Kidney tubule cell (primary cell): ENCODE data around the gene CLIC6.

Experiments used
- DNase-seq: peaks from one replicate; pipeline ENCODE4 v3.0.0-alpha.2; 2018; ENCODE audit warnings: low spot score

Gene CLIC6

DNA sequence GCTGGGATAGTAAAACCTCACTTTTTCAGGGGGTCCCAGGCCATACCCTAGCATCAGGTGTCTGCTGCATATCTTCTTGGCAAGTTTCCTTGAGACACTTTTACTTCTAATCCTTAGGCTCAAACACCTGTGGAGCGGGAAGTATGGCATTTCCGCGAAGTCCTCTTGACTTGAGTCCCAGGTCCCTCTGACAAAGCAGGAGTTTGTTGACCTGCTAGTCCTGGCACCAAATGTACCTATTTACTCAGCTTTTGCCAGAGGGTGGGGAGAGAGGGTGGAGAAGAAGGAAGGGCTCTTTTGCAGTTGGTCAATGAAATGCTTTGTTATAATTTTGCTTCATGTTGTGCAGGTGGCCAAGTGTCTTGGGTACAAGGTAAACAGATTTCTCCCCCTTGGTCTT, 59.7 kb downstream of the CLIC6 start:
- DNase-seq, result no peak

DNA sequence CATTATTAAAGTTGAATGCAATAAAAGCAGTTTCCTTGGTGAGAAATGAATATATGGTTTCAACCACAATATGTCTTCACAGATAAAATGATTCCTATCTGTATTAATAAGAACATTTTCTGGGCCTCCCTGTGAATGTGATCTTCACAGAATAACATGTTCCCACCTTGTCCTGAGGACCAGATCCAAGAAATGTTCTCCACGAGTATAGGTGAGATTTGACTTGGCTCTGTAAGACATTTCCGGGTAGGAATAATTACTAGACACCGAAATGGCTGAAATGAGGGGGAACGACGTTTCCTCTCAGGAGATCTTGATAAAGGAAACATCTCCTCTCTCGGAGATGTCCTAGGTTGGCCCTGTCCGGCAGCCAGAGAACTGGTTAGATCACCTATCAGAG, 61.4 kb downstream of the CLIC6 start:
- no peak for DNase-seq

DNA sequence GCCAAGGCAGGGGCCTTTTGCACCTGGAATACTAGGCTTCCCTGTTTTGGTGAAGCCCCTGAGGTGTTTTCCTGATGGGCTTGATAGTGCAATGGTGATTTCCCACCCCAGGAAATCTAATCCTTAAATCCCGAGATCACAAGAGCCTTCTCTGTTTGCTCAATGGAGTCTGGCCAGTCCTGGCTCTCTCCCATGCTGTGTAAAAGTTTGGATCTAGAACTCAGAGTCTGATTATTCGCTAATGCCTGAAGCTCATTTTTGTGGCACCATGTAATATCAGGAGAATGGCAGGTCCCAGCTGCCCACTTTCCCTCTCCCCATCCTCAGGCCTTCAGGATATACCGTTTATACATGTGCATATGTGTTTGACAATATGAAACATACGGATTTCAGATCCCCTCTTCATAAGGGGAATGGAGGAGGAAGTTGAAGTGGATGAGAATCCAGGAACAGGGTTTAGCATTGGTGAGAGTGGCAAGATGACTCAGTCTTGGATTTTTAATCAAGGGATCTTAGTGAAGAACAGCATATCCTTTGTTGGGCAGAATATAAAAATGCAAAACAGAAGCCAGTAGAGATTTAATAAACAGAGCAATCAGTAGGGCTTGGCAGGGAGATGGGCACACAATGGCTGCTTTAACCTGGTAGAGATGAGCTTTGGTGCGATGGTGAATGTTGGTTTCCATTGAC, 62.1 kb downstream of the CLIC6 start:
- DNase-seq, result no peak

DNA sequence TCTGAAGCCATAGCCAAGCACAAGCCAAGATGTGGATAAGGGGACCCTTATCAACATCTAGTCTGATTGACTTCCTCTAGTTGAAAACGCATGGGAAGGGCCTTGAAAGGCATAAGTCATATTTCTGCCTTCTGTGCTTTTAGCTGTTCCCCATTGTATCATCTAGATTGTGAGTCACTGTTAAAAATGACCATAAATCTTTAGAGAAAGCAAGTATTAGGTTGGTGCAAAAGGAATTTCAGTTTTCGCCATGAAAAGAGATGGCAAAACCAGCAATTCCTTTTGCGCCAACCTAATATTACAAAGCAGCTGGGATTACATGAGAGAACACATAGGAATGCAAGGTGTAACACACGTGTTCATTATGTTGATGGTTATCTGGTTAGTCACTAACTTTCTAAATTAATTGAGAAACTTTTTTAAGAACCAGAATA, 63.6 kb downstream of the CLIC6 start:
- DNase-seq, result no peak

DNA sequence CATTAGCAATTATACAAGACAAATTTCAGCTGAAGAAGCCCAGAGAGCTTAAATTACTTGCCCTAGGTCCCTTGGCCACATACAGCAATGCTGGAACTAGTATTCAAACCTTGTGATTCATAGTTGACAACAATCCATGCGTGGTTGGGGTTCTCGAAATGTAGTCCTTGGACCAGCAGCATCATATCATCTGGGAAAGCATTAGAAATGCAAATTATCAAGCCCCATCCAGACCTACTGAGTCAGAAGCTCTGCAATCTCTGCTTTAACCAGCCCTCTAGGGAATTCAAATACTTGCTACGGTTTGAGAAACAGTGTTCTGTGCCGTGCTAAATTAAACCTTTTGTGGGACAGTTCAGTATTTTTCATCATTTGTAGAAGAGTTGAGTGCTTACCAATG, 65.1 kb downstream of the CLIC6 start:
- DNase-seq, result no peak

DNA sequence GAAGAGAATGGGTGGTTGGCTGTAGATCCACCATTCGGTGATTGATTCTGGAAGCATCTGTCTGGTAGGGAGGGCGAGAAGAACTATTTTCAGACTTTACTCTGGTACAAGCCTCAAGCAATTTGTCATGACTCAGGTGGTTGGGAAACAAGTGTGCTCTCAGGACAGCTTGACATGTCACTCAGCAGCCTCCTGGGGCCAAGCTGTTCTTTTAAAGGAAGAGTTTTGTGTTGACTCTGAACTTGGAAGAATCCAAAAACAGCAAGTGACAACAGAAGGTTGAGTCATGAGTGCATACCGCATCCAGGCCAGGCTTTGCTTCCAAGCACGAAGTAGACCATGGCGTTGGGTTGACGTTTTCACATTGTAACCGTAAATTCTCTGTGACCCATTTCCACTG, 65.9 kb downstream of the CLIC6 start:
- DNase-seq, result peak; percentile 13

DNA sequence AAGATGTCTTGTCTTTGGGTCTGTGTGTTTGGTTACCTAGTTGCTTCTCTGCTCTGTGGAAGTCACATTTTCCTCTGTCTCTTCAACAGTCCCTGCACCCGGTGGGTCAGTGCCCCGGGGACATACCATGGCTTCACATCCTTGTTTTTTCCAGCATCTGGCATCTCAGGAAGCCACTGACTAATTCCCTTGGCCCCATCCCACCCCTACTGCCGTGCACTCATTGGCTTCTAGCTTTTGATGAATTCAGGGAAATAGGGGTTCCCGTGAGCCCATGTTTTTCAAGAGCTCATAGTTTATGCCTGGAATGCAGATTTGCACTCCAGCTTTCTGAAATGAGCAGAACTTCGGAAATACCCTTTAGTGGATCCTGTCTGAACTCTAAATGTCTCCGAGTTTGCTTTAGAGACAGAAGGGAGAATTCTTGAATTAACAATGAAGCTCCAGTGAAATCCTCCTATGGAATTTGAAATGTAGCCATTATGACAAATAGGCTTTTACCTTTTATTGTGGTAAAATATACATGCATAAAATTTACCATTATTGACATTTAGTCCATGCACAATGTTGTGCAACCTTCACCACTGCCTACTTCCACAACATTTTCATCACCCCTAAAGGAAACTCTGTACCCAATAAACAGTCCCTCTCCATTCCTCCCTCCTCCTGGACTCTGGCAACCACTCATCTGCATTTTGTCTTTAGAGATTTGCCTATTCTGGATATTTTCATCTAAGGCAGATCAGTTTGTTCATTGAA, 67.5 kb downstream of the CLIC6 start:
- DNase-seq, result no peak

DNA sequence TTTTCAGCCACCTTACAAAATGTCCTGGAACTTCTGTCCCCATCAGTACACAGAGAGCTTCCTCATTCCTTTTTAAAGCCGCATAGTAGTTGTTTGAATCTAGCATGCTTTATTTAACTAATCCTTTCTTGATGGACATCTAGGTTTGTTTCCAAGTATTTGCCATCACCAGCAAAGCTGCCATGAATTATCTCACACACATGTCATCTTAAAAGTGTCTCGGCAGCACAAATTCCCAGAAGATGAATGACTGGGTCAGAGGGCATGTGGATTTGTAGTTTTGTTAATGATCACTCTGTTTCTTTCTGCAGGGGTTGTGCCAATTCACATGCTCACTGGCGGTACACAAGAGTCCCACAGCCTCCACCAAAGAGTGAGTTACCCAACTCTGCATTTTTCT, 68.3 kb downstream of the CLIC6 start:
- peak; percentile 72 for DNase-seq

DNA sequence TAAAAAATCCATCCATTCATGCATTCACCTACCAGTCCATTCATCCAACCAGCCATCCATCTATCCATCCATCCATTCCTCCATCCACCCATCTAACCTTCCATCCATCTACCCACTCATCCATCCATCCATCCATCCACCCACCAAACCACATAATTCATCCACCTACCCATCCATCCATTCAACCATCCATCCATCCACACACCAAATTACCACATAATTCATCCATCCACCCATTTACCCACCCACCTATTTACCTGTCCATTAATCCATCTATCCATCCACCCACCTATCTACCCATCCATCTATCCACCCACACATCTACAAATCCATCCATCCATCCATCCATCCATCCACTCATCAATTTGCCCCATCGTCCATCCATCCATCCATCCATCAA, 71.4 kb downstream of the CLIC6 start:
- no peak for DNase-seq

DNA sequence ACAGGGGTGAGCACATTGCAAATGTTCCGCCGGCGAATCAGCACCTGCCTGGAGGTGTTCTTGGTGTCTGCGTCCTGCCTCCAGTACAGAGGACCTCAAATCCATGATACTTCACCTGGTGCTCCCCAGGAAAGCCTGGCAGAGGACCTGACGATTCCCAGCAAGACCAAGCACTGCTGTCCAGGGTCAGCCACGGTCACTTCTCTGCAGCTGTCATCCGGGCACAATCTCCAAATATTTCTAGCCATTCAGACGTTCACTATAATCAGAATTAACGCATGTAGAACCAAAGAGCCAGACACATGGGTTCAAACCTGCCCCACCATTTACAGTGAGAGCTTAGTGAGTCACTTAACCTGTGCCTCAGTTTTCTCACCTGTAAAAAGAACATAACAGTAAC, 74.5 kb downstream of the CLIC6 start:
- DNase-seq, result no peak

DNA sequence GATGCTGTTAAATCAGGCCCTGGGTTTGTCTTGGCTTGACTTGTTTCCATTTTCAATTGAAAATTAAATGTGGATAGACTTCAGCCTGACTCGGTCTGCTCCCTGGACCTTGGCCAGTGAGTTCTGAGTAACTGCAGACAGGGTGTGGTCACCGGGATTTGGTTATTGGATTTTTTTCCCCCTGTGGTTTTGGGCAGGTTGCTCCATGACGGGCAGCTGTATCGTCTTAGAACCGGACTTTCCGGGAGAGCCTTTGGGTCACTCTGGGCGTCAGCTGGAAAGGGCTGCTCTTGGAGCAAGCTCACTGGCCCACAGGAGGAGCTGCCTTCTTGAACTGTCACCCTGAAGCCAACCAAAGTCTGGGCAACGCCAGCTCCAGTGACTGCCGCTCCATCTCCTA, 75.0 kb downstream of the CLIC6 start:
- peak; percentile 89 for DNase-seq

DNA sequence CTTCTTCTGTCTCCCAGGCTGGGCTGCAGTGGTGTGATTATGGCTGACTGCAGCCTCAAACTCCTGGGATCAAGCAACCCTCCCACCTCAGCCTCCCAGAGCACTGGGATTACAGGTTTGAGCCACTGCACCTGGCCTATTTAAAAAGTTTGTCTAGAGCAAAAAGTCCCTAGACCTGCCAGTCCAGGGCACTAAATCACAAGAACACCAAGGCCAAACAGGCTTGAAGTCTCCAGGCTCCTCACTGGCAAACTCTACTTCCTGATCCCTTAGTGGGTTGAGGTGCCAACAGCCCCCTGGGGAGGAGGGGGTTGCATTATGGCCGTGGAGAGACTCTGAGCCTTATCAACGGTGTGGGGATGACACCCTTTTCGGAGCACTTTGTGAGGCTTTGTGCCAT, 76.0 kb downstream of the CLIC6 start:
- DNase-seq, result no peak

DNA sequence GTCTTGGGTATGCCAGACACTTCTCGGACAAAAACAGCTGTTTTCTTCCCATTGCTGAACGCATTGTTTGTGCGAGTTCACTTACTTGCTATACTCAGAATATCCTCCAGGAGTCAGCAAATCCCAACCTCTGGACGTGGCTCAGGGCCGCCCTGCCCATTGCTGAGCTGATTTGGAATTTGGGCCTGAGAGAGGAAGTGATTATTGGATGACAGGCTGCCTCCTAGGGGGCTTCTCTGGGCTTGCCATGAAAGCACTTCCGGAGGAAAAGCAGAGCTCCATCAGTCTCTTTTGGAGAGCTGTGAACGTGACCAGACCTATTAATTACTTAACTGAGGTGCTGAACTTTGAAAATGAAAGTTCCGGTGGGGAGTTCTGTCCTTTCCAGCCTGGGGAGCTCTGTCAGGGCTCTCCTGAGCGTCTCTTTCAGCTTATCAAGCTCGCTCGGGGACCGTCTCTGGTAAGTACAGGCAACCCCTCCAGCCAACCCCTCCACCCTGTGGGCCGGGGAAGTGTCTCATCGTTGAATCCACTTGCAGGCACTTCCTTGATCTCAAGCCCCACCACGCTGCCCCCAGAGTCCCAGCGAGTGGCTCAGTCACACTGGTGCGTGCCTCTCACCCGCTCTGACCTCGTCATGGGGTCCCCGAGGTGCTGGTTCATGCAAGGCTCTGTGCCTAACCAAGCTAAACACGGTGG, 76.9 kb downstream of the CLIC6 start:
- DNase-seq, result peak; percentile 90

DNA sequence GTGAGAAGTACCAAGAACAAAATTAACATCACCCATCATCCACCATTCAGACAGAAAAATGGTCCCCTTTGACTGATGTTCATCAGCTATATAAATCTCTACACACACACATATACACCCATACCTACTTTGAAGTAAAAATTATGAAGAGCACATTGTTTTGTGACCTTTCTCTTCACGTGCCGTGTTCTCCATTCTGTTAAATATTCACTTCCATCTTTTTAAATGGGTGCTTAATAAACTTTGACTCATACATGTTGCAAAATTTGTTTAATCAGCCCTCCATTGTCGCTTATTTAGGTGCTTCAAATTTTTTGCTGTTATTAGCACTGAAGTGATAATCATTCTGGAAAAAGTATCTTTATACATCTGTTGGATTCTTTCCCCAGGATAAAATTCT, 80.1 kb downstream of the CLIC6 start:
- no peak for DNase-seq

DNA sequence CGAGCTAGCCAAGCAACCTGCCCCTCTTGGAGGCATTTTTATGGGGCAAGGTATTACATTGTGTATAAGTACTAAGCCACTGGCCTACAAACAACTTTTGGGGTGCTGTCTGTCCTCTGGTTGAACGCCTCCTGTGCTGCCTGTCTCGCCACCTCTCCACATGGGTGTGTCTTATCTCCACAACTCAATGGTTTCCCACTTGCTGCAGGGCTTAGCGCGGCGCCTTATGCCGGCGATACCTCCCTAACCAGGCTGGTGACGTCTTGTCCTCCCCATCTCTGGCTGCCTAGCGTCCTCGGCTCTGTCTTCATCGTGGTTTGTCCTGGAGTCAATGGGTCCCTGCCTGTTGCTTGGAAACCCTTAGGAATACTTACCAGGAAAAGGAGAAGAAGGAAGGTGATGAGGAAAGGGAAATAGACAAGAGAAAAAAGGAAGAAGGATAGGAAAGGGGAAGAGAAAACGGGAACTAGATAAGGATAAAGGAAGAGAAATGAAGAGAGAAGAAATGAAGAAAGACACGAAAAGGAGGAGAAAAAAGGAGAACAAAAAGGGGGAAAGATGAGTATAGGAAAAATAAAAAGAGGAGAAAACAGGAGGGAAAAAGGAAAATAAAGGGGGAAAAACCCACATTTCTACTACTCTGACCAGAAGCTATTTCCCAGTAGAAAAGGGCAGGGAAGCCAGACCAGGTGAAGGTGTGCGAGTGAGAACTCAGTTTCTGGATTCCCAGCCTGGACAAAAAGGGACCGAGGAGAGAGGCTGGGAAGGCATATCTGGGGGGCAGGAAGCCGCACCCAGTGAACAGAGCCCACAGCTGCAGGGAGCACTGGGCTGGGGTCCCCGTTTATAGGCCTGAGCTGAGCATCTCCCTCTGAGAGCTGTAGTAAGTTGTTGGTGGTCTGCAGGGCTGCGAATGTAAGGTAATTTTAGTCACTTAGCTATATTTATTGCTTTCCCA, 86.2 kb downstream of the CLIC6 start:
- no peak for DNase-seq

DNA sequence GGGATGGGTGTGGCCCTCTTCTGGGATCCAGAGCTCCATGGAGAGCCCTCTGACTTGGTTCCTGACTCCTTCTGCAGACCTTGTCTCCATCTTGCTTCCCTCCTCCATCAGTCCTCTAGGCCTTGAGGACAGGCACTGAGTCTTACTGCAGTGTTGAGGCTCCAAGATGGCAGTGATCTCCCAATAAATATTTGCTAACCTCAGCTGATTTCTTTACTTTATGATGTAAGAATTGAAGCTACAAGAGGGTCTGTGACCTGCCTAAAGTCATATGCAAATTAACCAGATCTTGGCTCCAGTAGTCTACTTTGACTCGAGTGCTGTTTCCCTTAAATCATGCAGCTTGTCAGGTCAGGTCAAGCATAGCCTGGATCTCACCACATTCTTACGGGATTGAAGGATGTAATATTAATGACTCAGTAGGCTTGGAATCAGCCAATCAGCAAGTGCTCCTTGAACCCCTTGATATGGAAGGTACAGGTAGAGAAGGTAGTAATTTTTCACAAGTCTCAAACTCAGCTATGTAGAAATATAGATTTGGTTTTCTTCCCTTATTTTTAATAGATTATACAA, 93.0 kb downstream of the CLIC6 start:
- DNase-seq, result peak; percentile 80

DNA sequence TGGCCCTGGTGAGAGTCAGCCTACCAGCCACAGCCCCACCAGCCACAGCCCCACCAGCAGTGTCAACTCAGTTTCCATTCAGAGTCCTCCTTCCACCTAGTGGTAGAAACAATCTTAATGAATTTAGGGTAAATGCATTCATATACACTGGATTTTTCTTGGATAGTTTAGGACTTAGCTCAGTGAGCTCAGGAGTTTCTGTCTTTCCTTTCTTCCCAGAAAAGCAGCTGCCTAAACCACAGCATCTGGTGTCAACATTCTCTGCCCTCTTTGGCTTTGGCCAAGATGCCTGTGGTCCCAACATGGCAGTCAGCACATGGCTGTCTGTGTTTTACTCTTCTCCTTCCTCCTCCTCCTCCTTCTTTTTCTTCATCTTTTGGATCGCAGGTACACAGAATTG, 94.0 kb downstream of the CLIC6 start:
- peak; percentile 34 for DNase-seq

DNA sequence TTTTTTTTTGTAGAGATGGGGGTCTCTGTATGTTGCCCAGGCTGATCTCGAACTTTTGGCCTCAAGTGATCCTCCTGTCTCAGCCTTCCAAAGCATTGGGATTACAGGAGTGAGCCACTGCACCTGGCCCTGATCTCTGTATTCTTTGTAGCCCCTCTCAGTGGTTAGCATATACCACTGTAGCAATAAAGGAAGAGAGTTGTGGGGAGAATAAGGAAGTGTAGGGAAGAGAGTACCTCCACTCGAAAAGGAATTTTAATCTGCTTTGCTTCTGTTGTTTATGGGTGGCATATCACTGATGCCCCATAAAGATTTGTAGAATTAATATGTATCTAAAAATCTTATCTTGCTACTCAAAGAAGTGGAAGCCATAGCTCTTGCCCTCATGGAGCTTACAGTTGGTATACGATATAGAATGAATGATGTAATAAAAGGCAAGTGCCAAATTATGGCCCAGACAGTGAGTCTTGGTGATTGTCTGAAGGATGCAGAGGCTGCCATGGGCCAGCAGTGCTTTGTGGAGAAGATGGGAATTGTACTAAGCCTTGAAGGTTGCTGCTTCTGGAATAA, 96.0 kb downstream of the CLIC6 start:
- no peak for DNase-seq

DNA sequence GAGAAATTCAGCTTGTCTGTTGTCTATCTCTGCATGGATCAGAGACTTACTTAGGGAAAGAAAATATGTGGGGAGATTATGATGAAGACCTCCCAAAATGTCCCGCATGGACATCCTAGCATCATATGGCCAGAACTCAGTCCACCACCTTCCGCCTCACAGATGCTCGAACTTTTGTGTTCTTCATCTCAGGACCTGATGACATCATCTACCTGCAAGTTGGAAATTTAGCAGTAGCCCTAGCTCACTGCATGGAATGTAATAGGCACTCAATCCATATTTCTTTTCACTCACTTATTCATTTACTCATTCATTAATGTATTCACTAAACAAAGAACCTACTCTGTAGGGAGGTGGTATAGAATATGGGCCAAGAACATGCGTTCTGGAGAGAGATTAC, 96.8 kb downstream of the CLIC6 start:
- DNase-seq, result no peak

DNA sequence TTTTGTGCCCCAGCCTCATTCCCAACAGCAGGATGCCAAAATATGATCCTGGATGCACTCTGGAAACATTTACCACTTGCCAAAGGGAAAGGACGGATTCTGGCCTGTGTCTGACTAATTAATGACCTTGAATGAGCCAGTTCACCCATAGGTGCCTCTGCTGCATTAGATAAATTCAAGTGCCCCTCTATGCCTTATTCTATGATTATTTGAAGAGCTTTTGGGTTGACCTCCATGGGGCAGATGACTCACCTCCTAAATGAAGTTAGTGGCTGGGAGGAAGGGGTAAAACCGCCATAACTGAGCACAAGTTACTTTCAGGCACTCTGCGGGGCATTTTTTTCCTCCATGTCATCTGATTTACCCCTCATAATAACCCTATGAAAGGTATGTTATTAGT, 98.1 kb downstream of the CLIC6 start:
- no peak for DNase-seq
